ENCODE measurements around the gene EFCAB9.

EFCAB9 gene

GRCh38 chr5:172245046-172245445 is 51.1 kb downstream of the EFCAB9 start:
- DNase-seq: no peak

DNA sequence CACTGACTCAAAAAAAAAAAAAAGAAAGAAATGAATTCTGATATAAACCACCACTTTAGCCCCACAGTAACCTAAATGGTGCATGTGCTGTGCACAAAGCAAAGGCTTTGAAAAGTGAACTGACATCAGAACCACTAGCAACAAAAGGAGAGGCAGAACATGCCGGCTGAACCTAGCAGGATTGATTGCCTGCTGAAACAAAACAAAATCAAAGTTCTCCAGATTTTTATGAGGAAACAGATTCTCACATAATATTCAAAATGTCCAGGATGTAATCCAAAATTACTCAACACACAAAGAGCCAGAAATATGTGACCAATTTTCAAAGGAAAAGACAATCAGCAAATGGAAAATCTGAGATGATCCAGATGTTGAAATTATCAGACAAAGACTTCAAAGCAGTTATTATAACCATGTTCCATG is 51.7 kb downstream of the EFCAB9 start:
- DNase-seq: no peak

- no peak for DNase-seq
These were observed 54.7 kb downstream of the EFCAB9 start for GRCh38 chr5:172248637-172249036.

DNA sequence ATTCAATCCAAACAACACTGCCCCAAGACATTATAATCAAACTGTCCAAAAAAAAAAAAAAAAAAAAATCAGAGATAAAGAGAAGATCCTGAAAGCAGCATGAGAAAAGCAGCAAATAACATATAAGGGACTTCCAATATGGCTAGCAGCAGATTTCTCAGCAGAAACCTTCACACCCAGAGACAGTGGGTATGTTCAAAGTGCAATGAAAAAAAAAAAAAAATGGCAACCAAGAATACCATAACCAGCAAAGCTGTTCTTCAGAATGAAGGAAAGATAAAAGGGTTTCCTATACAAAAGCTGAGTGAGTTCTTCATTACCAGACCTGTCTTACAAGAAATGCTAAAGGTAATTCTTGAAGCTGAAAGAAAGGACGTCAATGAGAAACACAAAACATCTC is 57.4 kb downstream of the EFCAB9 start:
- DNase-seq: no peak

- DNase-seq: no peak
These were observed 58.5 kb downstream of the EFCAB9 start for GRCh38 chr5:172252501-172252900.
